Measurements from ENCODE around the gene ZBTB16.

GRCh38 chr11:114110123-114110522, 50.6 kb downstream of the ZBTB16 start:
- TF ChIP-seq CTCF (conservative IDR thresholded peaks at IDR 0.05; ENCODE audit: low read depth in 2 of 2) (no peak), ZNF114 (CRISPR knock-in tag; IDR thresholded peaks at IDR 0.05) (no peak), REST (IDR thresholded peaks at IDR 0.05; ENCODE audit: unreplicated experiment) (no peak), EZH2phosphoT487 (IDR thresholded peaks at IDR 0.05; ENCODE audit: unreplicated experiment) (no peak), POLR2AphosphoS5 (IDR thresholded peaks at IDR 0.05; ENCODE audit: low read depth) (no peak), EZH2 (IDR thresholded peaks at IDR 0.05; ENCODE audit: low read depth, unreplicated experiment) (no peak)

Measured in GM23338 (cell line).